Subcutaneous abdominal adipose tissue (tissue), 5 donors: Measurements from ENCODE around the gene TMEM267.
"Not testable (repeated sequence)": the region's sequence is repeated elsewhere in the genome, so short reads cannot be mapped to it uniquely, and the experiment has no call there.

Source experiments
- H3K27ac ChIP-seq: one replicate; pipeline ENCODE4 v1.7.0; 2013; ENCODE audit warnings: low read depth, mild to moderate bottlenecking, inconsistent platforms, low read length, moderate library complexity
- H3K27me3 ChIP-seq, 5 donors: one replicate each; pipeline ENCODE4 v1.7.0; 2013; ENCODE audit warnings: low read length in 5 of 5, inconsistent platforms in 1 of 5; ENCODE audit not compliant: control insufficient read depth in 5 of 5, insufficient read depth in 4 of 5
- H3K36me3 ChIP-seq, 5 donors: one replicate each; pipeline ENCODE4 v1.7.0; 2013; ENCODE audit warnings: low read length in 5 of 5; ENCODE audit not compliant: control insufficient read depth in 5 of 5, insufficient read depth in 5 of 5
- H3K4me1 ChIP-seq, 5 donors: one replicate each; pipeline ENCODE4 v1.7.0; 2013; ENCODE audit warnings: low read length in 5 of 5, mild to moderate bottlenecking in 3 of 5, moderate library complexity in 1 of 5; ENCODE audit not compliant: control insufficient read depth in 5 of 5, insufficient read depth in 5 of 5
- H3K4me3 ChIP-seq, 5 donors: one replicate each; pipeline ENCODE4 v1.7.0; 2013; ENCODE audit warnings: low read length in 5 of 5, low read depth in 1 of 5
- H3K9ac ChIP-seq, 5 donors: one replicate each; pipeline ENCODE4 v1.7.0; 2013; ENCODE audit warnings: low read length in 5 of 5, mild to moderate bottlenecking in 4 of 5, moderate library complexity in 3 of 5
- H3K9me3 ChIP-seq, 5 donors: one replicate each; pipeline ENCODE4 v1.7.0; 2013; ENCODE audit warnings: low read length in 5 of 5; ENCODE audit not compliant: control insufficient read depth in 5 of 5
- donor health status: healthy.
- donor health status: healthy.
- donor health status: healthy.
- donor health status: healthy.
- donor health status: healthy.

Gene TMEM267

GRCh38 chr5:43412156-43412555, 71.5 kb downstream of the TMEM267 start, which contains the start of gene CCL28:
Gene CCL28, minus strand, starts transcription at chr5:43412391. Its CDS starts 75 bp downstream, at chr5:43412316.
- no peaks in the 10 kb centered on the region for H3K27me3 ChIP-seq
- H3K9ac ChIP-seq, result no peak within 1 kb of the TSS
- H3K4me1 ChIP-seq, result no peaks in the 10 kb centered on the region
- no peaks in the 10 kb centered on the region for H3K36me3 ChIP-seq
- no peak within 1 kb of the TSS for H3K4me3 ChIP-seq
- no peaks in the 10 kb centered on the region for H3K9me3 ChIP-seq
- H3K27ac ChIP-seq, result no peak within 1 kb of the TSS

- Histone ChIP-seq H3K27ac (no peak overlapping the region), H3K4me1 (no peaks in the 10 kb centered on the region), H3K9ac (no peak overlapping the region)
Observed at GRCh38 chr5:43411495-43411894, 72.2 kb downstream of the TMEM267 start.

GRCh38 chr5:43410414-43410813, 73.3 kb downstream of the TMEM267 start:
- no peak overlapping the region for H3K9ac ChIP-seq
- H3K27me3 ChIP-seq, result no peaks in the 10 kb centered on the region
- no peaks in the 10 kb centered on the region for H3K4me1 ChIP-seq
- H3K4me3 ChIP-seq, result no peak overlapping the region
- H3K9me3 ChIP-seq, result no peaks in the 10 kb centered on the region
- H3K27ac ChIP-seq, result no peak overlapping the region
- H3K36me3 ChIP-seq, result no peaks in the 10 kb centered on the region

More at GRCh38 chr5:43411495-43411894, 72.2 kb downstream of the TMEM267 start:
- Histone ChIP-seq H3K27me3 (no peaks in the 10 kb centered on the region), H3K36me3 (no peaks in the 10 kb centered on the region), H3K4me3 (no peak overlapping the region), H3K9me3 (no peaks in the 10 kb centered on the region)

GRCh38 chr5:43409809-43410271, 73.8 kb downstream of the TMEM267 start:
- Histone ChIP-seq H3K27ac (no peak overlapping the region), H3K4me3 (no peak overlapping the region), H3K9me3 (no peaks in the 10 kb centered on the region), H3K9ac (no peak overlapping the region), H3K4me1 (no peaks in the 10 kb centered on the region), H3K36me3 (no peaks in the 10 kb centered on the region), H3K27me3 (no peaks in the 10 kb centered on the region)

- not testable (repeated sequence) for H3K9ac ChIP-seq, H3K27me3 ChIP-seq, H3K4me1 ChIP-seq, H3K9me3 ChIP-seq, H3K27ac ChIP-seq, H3K4me3 ChIP-seq, H3K36me3 ChIP-seq
Observed at GRCh38 chr5:43402524-43403066, 81.1 kb downstream of the TMEM267 start.

- H3K36me3 ChIP-seq, result no peaks in the 10 kb centered on the region
- peaks cover 0 to 7% (median 5%) of the 10 kb centered on the region in 5 donors for H3K4me1 ChIP-seq
- no peak overlapping the region for H3K9ac ChIP-seq
- no peak overlapping the region for H3K27ac ChIP-seq
- H3K4me3 ChIP-seq, result no peak overlapping the region
- H3K9me3 ChIP-seq, result no peaks in the 10 kb centered on the region
- no peaks in the 10 kb centered on the region for H3K27me3 ChIP-seq
Observed at GRCh38 chr5:43401827-43402226, 81.8 kb downstream of the TMEM267 start.

- no peaks in the 10 kb centered on the region for H3K27me3 ChIP-seq
- peaks cover 0 to 15% (median 10%) of the 10 kb centered on the region in 5 donors for H3K4me1 ChIP-seq
- H3K9me3 ChIP-seq, result no peaks in the 10 kb centered on the region
- H3K27ac ChIP-seq, result no peak overlapping the region
- no peak overlapping the region for H3K9ac ChIP-seq
- no peak overlapping the region for H3K4me3 ChIP-seq
- no peaks in the 10 kb centered on the region for H3K36me3 ChIP-seq
Observed at GRCh38 chr5:43400082-43400481, 83.6 kb downstream of the TMEM267 start.

- Histone ChIP-seq H3K9ac (peak overlapping the region; percentile 26 to 84 (median 63)), H3K27me3 (no peaks in the 10 kb centered on the region), H3K4me1 (peaks cover 0 to 15% (median 10%) of the 10 kb centered on the region in 5 donors), H3K36me3 (no peaks in the 10 kb centered on the region), H3K4me3 (peak overlapping the region; percentile 74 to 89 (median 86)), H3K27ac (no peak overlapping the region), H3K9me3 (no peaks in the 10 kb centered on the region)
Observed at GRCh38 chr5:43396762-43397304, 86.8 kb downstream of the TMEM267 start.
